HG03196 (cell line): Measurements from ENCODE around the gene SVIL.

Experiments used
- ATAC-seq: cut with Tn5 transposase; IDR thresholded peaks from one replicate; pipeline ENCODE4 v1.9.1; 2021; ENCODE audit not compliant: unreplicated experiment

Gene SVIL

DNA sequence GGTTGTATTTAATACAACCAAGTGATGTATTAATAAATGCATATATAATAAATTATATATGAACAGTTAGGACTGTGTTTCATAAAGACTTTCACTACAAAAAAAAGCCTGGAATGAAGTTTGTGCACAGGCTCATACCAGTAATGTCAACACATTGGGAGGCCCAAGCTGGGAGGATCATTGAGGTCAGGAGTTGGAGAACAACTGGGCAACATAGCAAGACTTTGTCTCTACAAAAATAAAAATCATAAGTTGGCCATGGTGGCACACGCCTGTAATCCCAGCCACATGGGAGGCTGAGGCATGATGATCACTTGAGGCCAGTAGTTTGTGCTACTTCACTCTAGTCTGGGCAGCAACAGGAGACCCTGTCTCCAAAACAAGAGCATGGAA lies 15.8 kb upstream of the SVIL start:
- ATAC-seq = no peak

DNA sequence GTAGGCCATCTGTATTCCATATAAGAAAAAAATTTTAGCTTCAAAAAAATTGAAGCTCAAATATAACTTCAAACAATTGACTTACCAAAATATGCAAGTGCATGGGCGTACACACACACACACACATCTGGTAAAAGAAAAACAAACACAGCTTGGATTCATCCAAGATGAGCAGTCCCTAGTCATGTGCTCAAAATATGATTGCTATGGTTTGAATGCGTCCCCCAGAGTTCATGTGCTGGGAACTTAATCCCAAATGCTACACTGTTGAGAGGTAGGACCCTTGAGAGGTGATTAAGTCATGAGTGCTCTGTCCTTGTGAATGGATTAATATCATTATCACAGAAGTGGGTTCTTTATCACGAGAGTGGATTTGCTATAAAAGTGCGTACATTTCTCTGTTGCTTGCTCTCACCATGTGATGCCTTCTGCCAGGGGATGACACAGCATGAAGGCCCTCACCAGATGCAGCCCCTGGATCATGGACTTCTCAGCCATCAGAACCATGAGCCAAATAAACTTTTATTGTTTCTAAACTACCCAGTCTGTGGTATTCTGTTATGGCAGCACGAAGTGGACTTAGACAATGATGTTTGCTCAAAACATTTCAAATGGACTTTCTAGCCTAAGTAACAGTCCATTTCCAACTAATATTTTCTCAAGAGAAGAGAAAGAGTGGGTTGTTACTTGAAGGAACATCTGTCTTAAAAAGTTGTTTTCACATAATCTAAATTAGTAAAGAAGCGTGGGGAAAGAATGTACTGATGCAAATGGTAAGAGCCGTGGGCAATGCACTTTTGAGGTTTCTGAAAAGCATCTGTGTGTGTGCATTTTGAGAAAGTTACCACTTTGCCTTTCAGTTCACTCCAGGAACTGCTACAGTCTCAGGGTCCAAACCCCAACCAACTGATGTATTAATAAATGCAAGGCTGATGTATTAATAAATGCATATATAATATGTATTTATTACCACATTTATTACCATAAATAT lies 15.1 kb upstream of the SVIL start:
- no peak for ATAC-seq

- no peak for ATAC-seq
These were observed 14.2 kb upstream of the SVIL start for GRCh38 chr10:29648983-29649268.

GRCh38 chr10:29648114-29648982 lies 13.6 kb upstream of the SVIL start:
- no peak for ATAC-seq

GRCh38 chr10:29647478-29647877 lies 12.7 kb upstream of the SVIL start:
- no peak for ATAC-seq

- no peak for ATAC-seq
These were observed 12.2 kb upstream of the SVIL start for GRCh38 chr10:29646960-29647461.

- no peak for ATAC-seq
These were observed 11.6 kb upstream of the SVIL start for GRCh38 chr10:29646238-29646902.

DNA sequence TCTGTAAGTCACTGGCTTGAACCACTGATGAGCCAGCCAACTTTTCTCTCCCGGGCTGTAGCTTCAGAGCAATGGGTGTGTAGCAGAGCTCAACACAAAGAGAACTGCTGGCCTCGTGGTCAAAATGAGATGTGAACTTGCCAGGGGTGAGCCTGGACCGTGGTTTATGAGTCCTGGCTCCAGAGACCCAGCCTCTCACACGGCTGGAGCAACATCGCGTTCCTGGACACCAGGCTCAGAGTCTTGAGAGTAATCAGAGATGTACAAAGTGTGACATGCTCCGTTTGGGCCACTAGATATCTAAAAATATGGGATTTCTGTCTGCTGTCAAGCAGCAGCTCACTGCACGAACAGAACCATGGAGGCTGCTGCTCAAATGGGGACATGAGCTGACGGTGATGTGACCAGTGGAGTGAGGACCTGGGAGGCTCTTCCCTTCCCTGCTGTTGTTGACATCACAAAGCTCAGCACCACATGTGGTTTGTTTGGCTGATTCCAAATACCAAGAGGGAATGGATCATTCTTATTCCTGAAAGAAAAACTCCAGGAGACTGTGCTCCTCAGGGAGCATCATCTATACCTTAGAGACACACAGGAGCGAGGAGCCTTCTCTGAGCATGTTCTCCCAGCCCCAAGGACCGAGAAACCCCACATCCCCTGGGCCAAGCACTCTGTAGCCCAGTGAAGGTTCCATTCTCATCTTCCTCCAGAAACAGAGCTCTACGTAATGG lies 9.2 kb upstream of the SVIL start:
- ATAC-seq = no peak

DNA sequence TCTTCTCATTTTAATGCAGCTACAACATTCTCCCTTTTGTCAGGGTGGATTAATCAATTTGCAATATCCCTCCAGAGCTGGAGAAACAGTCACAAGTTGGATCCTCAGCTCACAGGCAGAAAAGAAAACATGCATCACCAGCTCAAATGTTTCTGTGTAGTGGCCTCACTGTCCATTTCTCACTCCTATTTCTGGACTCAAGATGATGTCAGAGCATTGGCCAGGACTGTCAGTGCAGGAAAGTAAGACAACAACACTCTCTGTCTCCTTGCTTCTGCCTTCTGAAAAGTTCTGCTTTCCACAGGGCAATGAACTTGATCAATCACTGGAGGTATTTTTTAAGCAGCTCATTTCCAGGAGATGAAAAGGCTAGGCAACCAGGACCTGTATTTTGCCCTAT lies 8.2 kb upstream of the SVIL start:
- no peak for ATAC-seq

GRCh38 chr10:29637537-29637936 lies 2.8 kb upstream of the SVIL start:
- no peak for ATAC-seq

DNA sequence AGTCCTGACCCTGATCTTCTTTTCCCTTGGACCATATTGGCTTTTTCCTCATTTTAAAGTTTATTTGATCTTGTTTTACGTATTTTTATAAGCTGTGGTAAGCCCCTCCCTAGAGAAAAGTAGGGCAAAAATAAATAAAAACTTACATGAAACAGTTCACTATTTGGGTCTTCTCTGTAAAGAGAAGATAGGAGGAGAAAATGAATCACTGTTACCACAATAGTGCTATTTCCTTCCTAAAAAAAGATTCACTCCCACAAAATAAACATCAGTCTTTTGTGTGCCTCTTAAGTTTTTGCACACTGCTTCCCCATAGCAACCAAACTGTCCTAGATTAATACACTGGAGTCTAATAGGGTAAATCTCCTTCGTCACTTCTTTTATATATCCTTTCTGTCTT lies 1.4 kb upstream of the SVIL start:
- no peak for ATAC-seq

DNA sequence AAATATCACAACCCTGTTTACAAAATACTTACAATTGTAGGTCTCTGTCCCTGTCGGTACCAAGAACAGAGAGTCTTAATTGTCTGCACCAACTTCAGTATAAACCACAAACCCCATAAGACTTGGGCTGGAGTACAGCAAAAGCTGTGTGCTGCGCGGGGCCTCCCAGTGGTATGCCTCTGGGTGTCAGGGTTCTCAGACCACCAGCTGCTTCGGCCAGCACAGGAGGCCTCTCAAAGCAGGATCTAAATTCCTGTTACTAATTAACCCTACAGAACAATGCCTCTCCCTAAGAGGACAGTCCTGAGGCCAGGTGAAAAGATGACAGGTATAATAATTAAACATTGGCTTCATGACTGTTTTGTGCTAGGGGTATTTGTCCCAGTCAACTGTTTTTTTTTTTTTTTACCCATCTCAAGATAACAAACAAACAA lies 957 bp upstream of the SVIL start:
- ATAC-seq = peak; percentile 70

DNA sequence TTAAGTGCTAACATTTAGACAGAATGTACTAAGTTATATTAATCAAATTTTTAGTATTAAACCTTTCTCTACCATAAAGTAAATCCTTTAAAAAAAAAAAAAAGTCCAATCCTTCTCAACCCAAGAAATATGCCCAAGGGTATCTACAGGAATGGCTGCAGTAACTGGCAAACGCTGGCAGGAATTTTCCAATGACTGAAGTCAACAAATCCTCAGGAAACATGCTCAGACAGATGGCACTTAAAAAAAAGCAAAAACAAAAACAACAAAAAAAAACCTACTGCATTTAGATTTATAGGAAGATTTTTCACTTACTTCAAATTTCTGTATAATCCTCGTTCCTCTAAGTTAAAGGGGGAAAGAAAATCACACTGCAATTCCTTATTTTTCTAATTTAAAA lies 666 bp downstream of the SVIL start:
- no peak for ATAC-seq

DNA sequence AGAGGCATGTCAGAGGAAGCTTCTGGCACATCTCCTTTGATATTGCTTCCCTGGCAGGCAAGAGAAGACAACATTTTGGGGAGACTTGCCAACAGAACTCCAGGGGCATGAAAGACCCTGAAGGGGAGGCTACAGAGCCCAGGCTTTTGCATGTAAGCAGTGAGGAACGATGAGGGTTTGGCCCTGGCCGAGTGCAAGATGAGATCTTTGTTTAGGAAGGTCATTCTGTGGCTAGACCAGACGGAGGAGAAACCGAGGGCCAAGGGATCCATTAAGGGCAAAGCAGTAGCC lies 3.8 kb downstream of the SVIL start:
- no peak for ATAC-seq

GRCh38 chr10:29630205-29631048 lies 4.3 kb downstream of the SVIL start:
- no peak for ATAC-seq

GRCh38 chr10:29628912-29629526 lies 5.8 kb downstream of the SVIL start:
- ATAC-seq = no peak

DNA sequence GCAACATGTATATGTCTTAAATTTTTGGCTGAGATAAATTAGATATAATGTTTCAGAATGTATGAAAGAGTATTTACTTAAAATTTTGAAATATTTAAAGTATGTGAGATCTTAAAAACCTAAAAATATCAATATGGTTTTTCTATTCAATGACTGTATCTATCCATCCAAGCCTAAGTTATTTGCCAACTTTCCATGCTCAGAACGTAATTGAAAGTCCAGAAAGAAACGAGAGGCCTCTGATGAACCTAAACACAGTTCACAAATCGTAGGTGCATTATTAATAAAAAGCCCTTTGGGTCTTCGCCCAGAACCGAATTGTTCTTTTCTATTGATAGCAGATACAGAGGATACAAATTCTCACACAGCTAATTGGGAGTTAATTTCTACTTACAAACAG lies 6.5 kb downstream of the SVIL start:
- no peak for ATAC-seq

GRCh38 chr10:29627201-29628132 lies 7.3 kb downstream of the SVIL start:
- ATAC-seq = no peak
